Stimulated activated CD4-positive, alpha-beta T cell treated with anti-CD3 and anti-CD28 coated beads, Interleukin-2, amount 100 ng/mL, for 4 hours (primary cell): ENCODE measurements around the gene MEIS3.
"Not testable (repeated sequence)": the region's sequence is repeated elsewhere in the genome, so short reads cannot be mapped to it uniquely, and the experiment has no call there.

Experiments used
- DNase-seq: peaks from one replicate; pipeline ENCODE4 v3.0.0-alpha.2; 2020; ENCODE audit warnings: low read depth

MEIS3 gene

GRCh38 chr19:47416643-47416985, 2.7 kb downstream of the MEIS3 start:
- DNase-seq, result no peak

- no peak for DNase-seq
These were observed 3.2 kb downstream of the MEIS3 start for GRCh38 chr19:47415953-47416642.

GRCh38 chr19:47414469-47414868, 4.9 kb downstream of the MEIS3 start:
- DNase-seq, result no peak

GRCh38 chr19:47413941-47414340, 5.4 kb downstream of the MEIS3 start:
- no peak for DNase-seq

- not testable (repeated sequence) for DNase-seq
These were observed 7.6 kb downstream of the MEIS3 start for GRCh38 chr19:47411696-47412095.

- DNase-seq, result no peak
These were observed 8.2 kb downstream of the MEIS3 start for GRCh38 chr19:47411101-47411500.

- no peak for DNase-seq
These were observed 11.0 kb downstream of the MEIS3 start for GRCh38 chr19:47408156-47408938.

- DNase-seq, result no peak
These were observed 11.9 kb downstream of the MEIS3 start for GRCh38 chr19:47407417-47407774.

- DNase-seq, result no peak
These were observed 12.5 kb downstream of the MEIS3 start for GRCh38 chr19:47406711-47407416.

GRCh38 chr19:47405854-47406417, 13.4 kb downstream of the MEIS3 start:
- DNase-seq, result no peak

GRCh38 chr19:47405197-47405550, 14.2 kb downstream of the MEIS3 start:
- DNase-seq, result no peak

GRCh38 chr19:47404334-47405196, 14.8 kb downstream of the MEIS3 start:
- no peak for DNase-seq

- no peak for DNase-seq
These were observed 16.8 kb downstream of the MEIS3 start for GRCh38 chr19:47402504-47402903.

- no peak for DNase-seq
These were observed 20.4 kb downstream of the MEIS3 start for GRCh38 chr19:47398707-47399597.

- DNase-seq, result peak; percentile 73
These were observed 27.7 kb downstream of the MEIS3 start for GRCh38 chr19:47391510-47392223.

- no peak for DNase-seq
These were observed 28.5 kb downstream of the MEIS3 start for GRCh38 chr19:47390533-47391488.

- no peak for DNase-seq
These were observed 30.2 kb downstream of the MEIS3 start for GRCh38 chr19:47389150-47389556.

- DNase-seq, result not testable (repeated sequence)
These were observed 30.6 kb downstream of the MEIS3 start for GRCh38 chr19:47388721-47389120.

- not testable (repeated sequence) for DNase-seq
These were observed 31.7 kb downstream of the MEIS3 start for GRCh38 chr19:47387623-47388022.
